RKO (cell line): Measurements from ENCODE around the gene ACOT8.

Experiments
- DNase-seq: peaks from one replicate; pipeline ENCODE4 v3.0.0-alpha.2; 2016; ENCODE audit warnings: low spot score

The ACOT8 gene

GRCh38 chr20:45792317-45793118 is 64.7 kb downstream of the ACOT8 start:
- DNase-seq: peak; percentile 53
